VCaP (cell line): Measurements from ENCODE around the gene MAP2K4.

Source experiments
- H3K27ac ChIP-seq: fragments of 450-650 bp; 2 replicates; pipeline ENCODE4 v1.5.1; 2017
- TF ChIP-seq, protein P1 (sequence below): fragments of 450-650 bp; conservative IDR thresholded peaks from 2 replicates; pipeline ENCODE4 v1.5.1; 2017; ENCODE audit warnings: mild to moderate bottlenecking, moderate library complexity

Gene MAP2K4

DNA sequence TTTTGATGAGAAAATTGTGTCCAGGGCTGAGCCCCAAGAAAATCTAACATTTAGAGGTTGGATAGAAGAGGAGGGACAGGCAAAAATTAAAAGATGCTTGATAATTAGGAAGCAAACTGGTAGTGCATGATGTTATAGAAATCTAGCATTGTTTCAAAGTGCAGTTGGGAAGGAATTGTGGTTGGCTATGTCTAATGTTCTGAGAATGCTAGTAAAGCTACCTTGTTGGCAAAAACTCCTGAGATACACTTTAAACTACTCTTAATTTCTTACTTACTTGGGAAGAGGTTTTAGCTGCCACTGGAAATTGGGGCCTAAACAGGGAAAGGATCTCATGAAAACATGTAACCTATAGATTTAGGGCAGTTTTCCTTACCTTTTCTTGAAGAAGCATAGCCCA, 48.3 kb downstream of the MAP2K4 start:
- TF ChIP-seq, protein P1, sequence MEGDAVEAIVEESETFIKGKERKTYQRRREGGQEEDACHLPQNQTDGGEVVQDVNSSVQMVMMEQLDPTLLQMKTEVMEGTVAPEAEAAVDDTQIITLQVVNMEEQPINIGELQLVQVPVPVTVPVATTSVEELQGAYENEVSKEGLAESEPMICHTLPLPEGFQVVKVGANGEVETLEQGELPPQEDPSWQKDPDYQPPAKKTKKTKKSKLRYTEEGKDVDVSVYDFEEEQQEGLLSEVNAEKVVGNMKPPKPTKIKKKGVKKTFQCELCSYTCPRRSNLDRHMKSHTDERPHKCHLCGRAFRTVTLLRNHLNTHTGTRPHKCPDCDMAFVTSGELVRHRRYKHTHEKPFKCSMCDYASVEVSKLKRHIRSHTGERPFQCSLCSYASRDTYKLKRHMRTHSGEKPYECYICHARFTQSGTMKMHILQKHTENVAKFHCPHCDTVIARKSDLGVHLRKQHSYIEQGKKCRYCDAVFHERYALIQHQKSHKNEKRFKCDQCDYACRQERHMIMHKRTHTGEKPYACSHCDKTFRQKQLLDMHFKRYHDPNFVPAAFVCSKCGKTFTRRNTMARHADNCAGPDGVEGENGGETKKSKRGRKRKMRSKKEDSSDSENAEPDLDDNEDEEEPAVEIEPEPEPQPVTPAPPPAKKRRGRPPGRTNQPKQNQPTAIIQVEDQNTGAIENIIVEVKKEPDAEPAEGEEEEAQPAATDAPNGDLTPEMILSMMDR = no peak
- H3K27ac ChIP-seq = no peak overlapping the region

DNA sequence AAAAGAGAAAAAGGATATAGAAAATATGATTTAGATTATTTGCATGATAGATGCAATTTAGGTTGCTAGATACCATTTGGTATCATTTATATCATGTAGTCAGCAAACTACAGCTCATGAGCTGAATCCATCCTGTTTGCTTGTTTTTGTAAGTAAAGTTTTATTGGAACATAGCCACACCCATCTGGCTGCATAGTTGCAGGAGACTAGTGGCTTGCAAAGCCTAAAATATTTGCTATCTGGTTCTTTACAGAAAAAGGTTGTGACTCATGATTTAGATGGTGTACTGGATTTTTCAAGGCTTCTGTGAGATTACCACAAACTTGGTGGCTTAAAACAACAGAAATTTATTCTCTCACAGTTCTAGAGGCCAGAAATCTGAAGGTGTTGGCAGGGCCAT, 49.9 kb downstream of the MAP2K4 start:
- no peak overlapping the region for H3K27ac ChIP-seq
- TF ChIP-seq, protein P1 = no peak

DNA sequence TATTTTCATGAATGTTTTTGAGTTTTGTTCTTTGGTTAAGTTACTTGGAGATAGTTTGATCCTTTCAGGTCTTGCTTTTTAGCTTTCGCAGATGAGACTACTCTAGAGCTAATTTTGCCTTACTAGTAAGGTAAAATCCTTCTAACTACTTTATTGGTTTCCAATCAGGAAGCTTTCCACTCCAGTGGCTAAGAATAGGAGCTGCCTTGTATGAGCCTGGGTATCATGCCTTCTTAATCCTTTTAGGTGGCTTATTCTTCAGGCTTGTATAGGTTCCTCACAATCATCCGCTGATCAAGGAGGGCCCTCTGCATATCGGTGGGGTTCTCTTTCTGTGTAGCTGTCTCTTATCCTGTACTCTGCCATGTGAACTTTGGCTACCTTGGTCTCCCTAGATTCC, 53.7 kb downstream of the MAP2K4 start:
- H3K27ac ChIP-seq = no peak overlapping the region
- TF ChIP-seq, protein P1 = no peak

DNA sequence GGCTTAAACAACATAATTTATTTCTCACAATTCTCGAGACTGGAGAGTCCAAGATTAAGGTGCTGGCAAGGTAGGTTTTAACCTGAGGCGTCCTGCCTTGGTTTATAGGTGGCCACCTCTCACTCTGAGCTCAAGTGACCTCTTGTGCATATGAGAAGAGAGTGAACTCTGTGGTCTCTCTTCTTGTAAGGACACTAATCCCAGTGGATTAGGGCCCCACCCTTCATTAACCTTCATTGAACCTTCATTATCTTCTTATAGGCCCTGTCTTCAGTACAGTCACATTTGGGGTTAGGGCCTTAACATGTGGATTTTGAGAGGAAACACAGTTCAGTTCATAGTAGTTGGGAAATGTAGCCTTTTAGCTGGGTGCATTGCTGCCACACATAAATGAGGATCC, 57.1 kb downstream of the MAP2K4 start:
- H3K27ac ChIP-seq = no peak overlapping the region
- TF ChIP-seq, protein P1 = no peak

DNA sequence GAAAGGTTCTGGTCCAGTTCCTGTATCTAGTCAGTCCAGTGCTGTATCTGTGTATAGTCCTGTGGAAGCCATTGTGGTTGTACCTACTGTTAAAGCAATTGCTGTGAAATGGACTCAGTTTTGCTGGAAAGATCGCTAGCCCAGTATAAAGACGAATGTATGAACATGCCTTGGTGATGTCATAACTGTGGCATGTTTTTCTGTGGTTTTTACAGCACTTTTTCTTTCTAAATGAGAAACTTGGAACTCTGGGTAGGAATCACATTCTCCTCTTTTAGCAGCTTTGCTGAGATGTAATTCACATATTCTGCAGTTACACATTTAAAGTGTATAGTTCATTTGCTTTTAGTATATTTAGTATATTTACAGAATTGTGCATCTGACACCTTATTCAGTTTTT, 58.1 kb downstream of the MAP2K4 start:
- TF ChIP-seq, protein P1 = no peak
- H3K27ac ChIP-seq = no peak overlapping the region

DNA sequence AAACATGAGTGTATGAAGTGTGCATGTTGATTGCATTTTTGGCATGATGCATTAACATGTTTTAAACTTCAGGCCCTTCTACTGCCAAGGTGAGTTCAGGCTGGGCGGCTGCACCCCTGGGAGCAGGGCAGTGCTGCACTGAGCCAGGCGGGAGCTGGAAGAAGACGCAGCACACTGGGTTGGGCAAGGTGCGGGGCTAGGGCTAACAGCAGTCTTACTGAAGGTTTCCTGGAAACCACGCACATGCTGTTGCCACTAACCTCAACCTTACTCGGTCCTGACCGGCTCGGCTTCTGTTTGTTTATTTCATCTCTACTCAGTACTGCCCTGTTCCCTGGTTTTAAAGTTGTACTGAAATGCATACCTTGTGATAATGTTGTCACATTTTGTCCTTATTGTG, 61.0 kb downstream of the MAP2K4 start:
- TF ChIP-seq, protein P1 = no peak

DNA sequence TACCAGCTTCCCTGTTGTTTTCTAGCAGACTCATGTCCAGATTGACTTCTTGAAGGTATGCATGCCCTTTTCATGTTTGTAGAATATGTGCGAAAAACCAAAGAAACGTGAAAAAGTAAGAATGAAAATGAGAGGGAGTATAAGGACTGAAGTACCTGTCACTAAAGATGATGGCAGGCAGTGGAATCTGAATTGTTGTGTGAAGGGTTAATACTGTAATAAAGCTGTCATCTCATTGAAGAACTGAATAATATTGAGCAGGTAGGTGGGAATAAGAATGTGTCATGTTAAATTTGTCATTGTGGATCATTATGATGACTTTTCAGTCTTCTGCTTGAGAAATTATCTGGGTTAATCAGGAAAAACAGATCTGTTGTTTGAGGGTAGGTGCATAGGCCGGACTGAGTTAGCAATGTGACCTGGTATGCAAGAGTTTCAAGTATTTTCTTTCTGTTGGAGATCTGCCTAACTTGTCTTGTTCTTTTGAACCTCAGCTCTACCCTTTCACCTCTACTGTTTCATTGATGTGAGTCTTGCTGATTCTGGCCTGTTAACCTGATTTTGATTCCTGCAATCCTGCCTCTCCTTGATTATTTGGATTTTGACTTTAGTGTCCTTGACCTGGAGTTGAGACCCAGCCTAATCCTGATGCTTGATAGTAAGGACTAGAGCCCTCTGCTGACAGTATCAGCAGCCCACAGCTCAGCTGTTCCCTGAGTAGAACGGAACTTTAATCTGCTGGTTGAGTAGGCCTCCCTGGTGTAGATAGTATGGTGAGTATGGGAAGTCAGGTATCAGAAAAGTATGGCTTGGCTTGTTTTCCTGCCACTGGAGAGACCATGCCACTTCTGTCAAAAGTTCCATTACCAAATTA, 64.6 kb downstream of the MAP2K4 start:
- TF ChIP-seq, protein P1 = no peak
- no peak overlapping the region for H3K27ac ChIP-seq

More for the DNA sequence above, 61.0 kb downstream of the MAP2K4 start:
- H3K27ac ChIP-seq = no peak overlapping the region
